Mesenchymal stem cell (in vitro differentiated cells and primary cell): ENCODE results near the gene TNFSF8.

Source experiments
- DNase-seq: peaks from one replicate; pipeline ENCODE4 v3.0.0-alpha.2; 2013
- H2AFZ ChIP-seq: one replicate; pipeline ENCODE4 v1.6.1; 2013; ENCODE audit warnings: low read depth, mild to moderate bottlenecking, control low read depth, inconsistent platforms, low read length, moderate library complexity
- H2AK5ac ChIP-seq: 2 replicates; pipeline ENCODE4 v1.6.1; 2013; ENCODE audit warnings: low read length, moderate library complexity, mild to moderate bottlenecking, inconsistent platforms; ENCODE audit not compliant: severe bottlenecking
- H2BK120ac ChIP-seq: one replicate; pipeline ENCODE4 v1.6.1; 2013; ENCODE audit warnings: low read depth, mild to moderate bottlenecking, inconsistent platforms, low read length, moderate library complexity
- H2BK12ac ChIP-seq, 2 experiments: one replicate each; pipeline ENCODE4 v1.6.1; 2013; ENCODE audit warnings: inconsistent platforms in 2 of 2, low read length in 2 of 2, mild to moderate bottlenecking in 2 of 2, moderate library complexity in 2 of 2, control low read depth in 1 of 2
- H2BK15ac ChIP-seq: one replicate; pipeline ENCODE4 v1.6.1; 2013; ENCODE audit warnings: mild to moderate bottlenecking, low read depth, inconsistent platforms; ENCODE audit not compliant: poor library complexity, severe bottlenecking
- H2BK5ac ChIP-seq: 2 replicates; pipeline ENCODE4 v1.6.1; 2013; ENCODE audit warnings: low read depth, mild to moderate bottlenecking, low read length, control low read depth, inconsistent platforms; ENCODE audit not compliant: poor library complexity, severe bottlenecking
- H3K14ac ChIP-seq, 2 experiments: one replicate each; pipeline ENCODE4 v1.6.1; 2013; ENCODE audit warnings: inconsistent platforms in 2 of 2, low read length in 2 of 2, control low read depth in 1 of 2, mild to moderate bottlenecking in 1 of 2, moderate library complexity in 1 of 2
- H3K18ac ChIP-seq, 2 experiments: one replicate each; pipeline ENCODE4 v1.6.1; 2013; ENCODE audit warnings: inconsistent platforms in 2 of 2, low read length in 2 of 2, control low read depth in 1 of 2, low read depth in 1 of 2, mild to moderate bottlenecking in 1 of 2
- H3K23ac ChIP-seq, 2 experiments: one replicate each; pipeline ENCODE4 v1.6.1; 2013; ENCODE audit warnings: inconsistent platforms in 2 of 2, low read length in 2 of 2, mild to moderate bottlenecking in 2 of 2, moderate library complexity in 2 of 2, control low read depth in 1 of 2
- H3K27ac ChIP-seq: 2 replicates; pipeline ENCODE4 v1.5.1; 2013; ENCODE audit warnings: mild to moderate bottlenecking, moderate library complexity, low read length, control low read depth, inconsistent platforms; ENCODE audit not compliant: poor library complexity, severe bottlenecking
- H3K27me3 ChIP-seq, 2 experiments: 2 replicates each; pipeline versions ENCODE4 v1.6.1 to v1.7.0; 2013; ENCODE audit warnings: low read length in 2 of 2, mild to moderate bottlenecking in 2 of 2, moderate library complexity in 2 of 2, control low read depth in 1 of 2, inconsistent platforms in 1 of 2; ENCODE audit not compliant: control insufficient read depth in 1 of 2, insufficient read depth in 1 of 2
- H3K36me3 ChIP-seq, 2 experiments: 2 replicates each; pipeline versions ENCODE4 v1.6.1 to v1.7.0; 2013; ENCODE audit warnings: low read length in 2 of 2, control low read depth in 1 of 2, inconsistent platforms in 1 of 2, low read depth in 1 of 2, mild to moderate bottlenecking in 1 of 2; ENCODE audit not compliant: insufficient read depth in 2 of 2, control insufficient read depth in 1 of 2
- H3K4ac ChIP-seq, 2 experiments: one replicate each; pipeline ENCODE4 v1.6.1; 2013; ENCODE audit warnings: inconsistent platforms in 2 of 2, low read length in 2 of 2, mild to moderate bottlenecking in 2 of 2, moderate library complexity in 2 of 2, control low read depth in 1 of 2, low read depth in 1 of 2
- H3K4me1 ChIP-seq: 2 replicates; pipeline ENCODE4 v1.6.1; 2013; ENCODE audit warnings: low read depth, low read length, control low read depth; ENCODE audit not compliant: control insufficient read depth, insufficient read depth
- H3K4me2 ChIP-seq: 2 replicates; pipeline ENCODE4 v1.6.1; 2013; ENCODE audit warnings: low read length, mild to moderate bottlenecking, inconsistent platforms; ENCODE audit not compliant: poor library complexity, severe bottlenecking
- H3K4me3 ChIP-seq, 2 experiments: 2 replicates each; pipeline versions ENCODE4 v1.5.1 to v1.7.0; 2013; ENCODE audit warnings: low read length in 2 of 2, mild to moderate bottlenecking in 2 of 2, control low read depth in 1 of 2, low read depth in 1 of 2; ENCODE audit not compliant: insufficient read depth in 1 of 2
- H3K79me1 ChIP-seq: replicated peaks from 2 replicates; pipeline ENCODE4 v1.6.1; 2013; ENCODE audit warnings: mild to moderate bottlenecking, control low read depth, low read length, inconsistent platforms; ENCODE audit not compliant: poor library complexity, severe bottlenecking
- H3K9ac ChIP-seq: 2 replicates; pipeline ENCODE4 v1.7.0; 2013; ENCODE audit warnings: mild to moderate bottlenecking, low read length, moderate library complexity
- H3K9me3 ChIP-seq: 2 replicates; pipeline ENCODE4 v1.7.0; 2013; ENCODE audit warnings: mild to moderate bottlenecking, low read length; ENCODE audit not compliant: control insufficient read depth
- H4K8ac ChIP-seq: one replicate; pipeline ENCODE4 v1.6.1; 2013; ENCODE audit warnings: inconsistent platforms, mild to moderate bottlenecking, low read length, moderate library complexity
- H4K91ac ChIP-seq: one replicate; pipeline ENCODE4 v1.6.1; 2013; ENCODE audit warnings: mild to moderate bottlenecking, low read length, inconsistent platforms
- WGBS: methylation state at CpG from one replicate; pipeline ENCODE4 v1.1.7; 2013; ENCODE audit warnings: mixed read lengths; 5-methylcytosine and 5-hydroxymethylcytosine counted together

TNFSF8 gene

GRCh38 chr9:114958844-114959235 is 28.4 kb upstream of the TNFSF8 start:
- Histone ChIP-seq H3K36me3 (no peaks in the 10 kb centered on the region), H3K4ac (no peak overlapping the region), H3K79me1 (no peaks in the 10 kb centered on the region), H3K4me1 (no peaks in the 10 kb centered on the region), H3K4me2 (no peak overlapping the region), H2BK120ac (no peak overlapping the region), H3K9me3 (peaks cover 35% of the 10 kb centered on the region), H4K8ac (no peak overlapping the region), H3K9ac (no peak overlapping the region), H3K27ac (no peak overlapping the region), H2BK5ac (no peak overlapping the region), H2BK12ac (no peak overlapping the region), H3K27me3 (no peaks in the 10 kb centered on the region), H2BK15ac (no peak overlapping the region), H3K14ac (no peak overlapping the region), H3K18ac (no peak overlapping the region), H3K4me3 (no peak overlapping the region), H2AFZ (no peak overlapping the region), H3K23ac (no peak overlapping the region), H2AK5ac (no peak overlapping the region), H4K91ac (no peak overlapping the region)
- 50% methylated on average over 1 of the region's 2 CpGs for WGBS
- DNase-seq, result no peak

- H3K4me2 ChIP-seq, result no peak overlapping the region
- no peak overlapping the region for H3K9ac ChIP-seq
- H2BK12ac ChIP-seq, result no peak overlapping the region
- H4K91ac ChIP-seq, result no peak overlapping the region
- H3K4ac ChIP-seq, result no peak overlapping the region
- H3K23ac ChIP-seq, result no peak overlapping the region
- peaks cover 32% of the 10 kb centered on the region for H3K9me3 ChIP-seq
- H3K79me1 ChIP-seq, result no peaks in the 10 kb centered on the region
- H2BK15ac ChIP-seq, result no peak overlapping the region
- no peak overlapping the region for H2AK5ac ChIP-seq
- no peaks in the 10 kb centered on the region for H3K4me1 ChIP-seq
- WGBS, result 90% methylated on average over 11 of the region's 12 CpGs
- H2BK5ac ChIP-seq, result no peak overlapping the region
- H3K27me3 ChIP-seq, result no peaks in the 10 kb centered on the region
- H3K36me3 ChIP-seq, result no peaks in the 10 kb centered on the region
- H3K27ac ChIP-seq, result no peak overlapping the region
- H2BK120ac ChIP-seq, result no peak overlapping the region
- H3K14ac ChIP-seq, result no peak overlapping the region
- H4K8ac ChIP-seq, result no peak overlapping the region
- no peak overlapping the region for H3K18ac ChIP-seq
- H3K4me3 ChIP-seq, result no peak overlapping the region
- no peak overlapping the region for H2AFZ ChIP-seq
- no peak for DNase-seq
Observed at GRCh38 chr9:114958021-114958843, 27.8 kb upstream of the TNFSF8 start.

GRCh38 chr9:114957558-114957957 is 27.2 kb upstream of the TNFSF8 start:
- no peaks in the 10 kb centered on the region for H3K36me3 ChIP-seq
- no peak overlapping the region for H2BK120ac ChIP-seq
- peaks cover 27% of the 10 kb centered on the region for H3K9me3 ChIP-seq
- no peaks in the 10 kb centered on the region for H3K27me3 ChIP-seq
- H3K18ac ChIP-seq, result no peak overlapping the region
- H3K79me1 ChIP-seq, result no peaks in the 10 kb centered on the region
- H3K4ac ChIP-seq, result no peak overlapping the region
- H3K4me1 ChIP-seq, result no peaks in the 10 kb centered on the region
- no peak overlapping the region for H3K14ac ChIP-seq
- no peak overlapping the region for H3K23ac ChIP-seq
- WGBS, result 81% methylated on average over 3 of the region's 3 CpGs
- H4K91ac ChIP-seq, result no peak overlapping the region
- H2AFZ ChIP-seq, result no peak overlapping the region
- H3K4me2 ChIP-seq, result no peak overlapping the region
- no peak overlapping the region for H2BK5ac ChIP-seq
- no peak overlapping the region for H3K27ac ChIP-seq
- H2BK12ac ChIP-seq, result no peak overlapping the region
- no peak overlapping the region for H2AK5ac ChIP-seq
- no peak overlapping the region for H3K4me3 ChIP-seq
- DNase-seq, result no peak
- no peak overlapping the region for H2BK15ac ChIP-seq
- H3K9ac ChIP-seq, result no peak overlapping the region
- H4K8ac ChIP-seq, result no peak overlapping the region

GRCh38 chr9:114954956-114955582 is 24.7 kb upstream of the TNFSF8 start:
- Histone ChIP-seq H3K14ac (no peak overlapping the region), H3K36me3 (no peaks in the 10 kb centered on the region), H4K91ac (no peak overlapping the region), H3K27me3 (no peaks in the 10 kb centered on the region), H2BK5ac (no peak overlapping the region), H2AK5ac (no peak overlapping the region), H3K9ac (no peak overlapping the region), H2BK15ac (no peak overlapping the region), H3K4ac (no peak overlapping the region), H2BK12ac (no peak overlapping the region), H3K23ac (no peak overlapping the region), H2BK120ac (no peak overlapping the region), H3K18ac (no peak overlapping the region), H3K27ac (no peak overlapping the region), H2AFZ (no peak overlapping the region), H4K8ac (no peak overlapping the region), H3K9me3 (peaks cover 10% of the 10 kb centered on the region), H3K4me3 (no peak overlapping the region), H3K4me2 (no peak overlapping the region), H3K4me1 (no peaks in the 10 kb centered on the region), H3K79me1 (no peaks in the 10 kb centered on the region)
- 88% methylated on average over 2 of the region's 5 CpGs for WGBS
- DNase-seq, result no peak
